Adrenal gland (tissue), 12 donors: ENCODE measurements around the gene CADM1. TPM values are rescaled to one million over a fixed set of nuclear protein-coding genes. Genes with fewer than 3 reads are reported as not detected.

ENCODE experiments used
- DNase-seq, 7 donors: peaks; one replicate each; pipeline ENCODE4 v3.0.0-alpha.2; 2019 to 2020
- H3K27ac ChIP-seq, 5 donors: fragments of 200-600 bp; sonication (generic) in 4 of 5; 1 replicate in 3 of 5; 2 replicates in 2 of 5; pipeline versions ENCODE4 v1.5.1 to v1.8.0; 2016 to 2020; ENCODE audit warnings: mild to moderate bottlenecking in 1 of 5
- H3K27me3 ChIP-seq: fragments of 200-600 bp; 2 replicates; pipeline ENCODE4 v1.8.0; 2021
- H3K36me3 ChIP-seq, 2 donors: fragments of 200-600 bp; replicated peaks in 1 of 2; 1 replicate in 1 of 2; 2 replicates in 1 of 2; pipeline versions ENCODE4 v1.5.1 to v1.8.0; 2018 to 2022
- H3K4me1 ChIP-seq, 2 donors: fragments of 200-600 bp; replicated peaks in 1 of 2; 1 replicate in 1 of 2; 2 replicates in 1 of 2; pipeline versions ENCODE4 v1.5.1 to v1.8.0; 2018 to 2021
- H3K4me3 ChIP-seq, 4 donors: fragments of 200-600 bp; sonication (generic) in 3 of 4; one replicate each; pipeline ENCODE4 v1.5.1; 2016 to 2018
- H3K9me3 ChIP-seq, 3 donors: fragments of 200-600 bp; sonication (generic) in 1 of 3; replicated peaks in 1 of 3; 1 replicate in 2 of 3; 2 replicates in 1 of 3; pipeline versions ENCODE4 v1.5.1 to v1.8.0; 2016 to 2021
- CTCF ChIP-seq, 6 experiments: fragments of 450-650 bp in 4 of 6; fragments of 200-600 bp in 2 of 6; sonication (generic) in 1 of 6; IDR thresholded peaks; 1 replicate in 5 of 6; 2 replicates in 1 of 6; pipeline versions ENCODE4 v1.5.1 to v1.8.0; 2016 to 2021; ENCODE audit warnings: antibody characterized with exemption in 6 of 6, mild to moderate bottlenecking in 2 of 6, moderate library complexity in 1 of 6
- POLR2A ChIP-seq, 2 donors: fragments of 450-650 bp; IDR thresholded peaks; one replicate each; pipeline ENCODE4 v1.6.1; 2017; ENCODE audit warnings: antibody characterized with exemption in 2 of 2, mild to moderate bottlenecking in 2 of 2, moderate library complexity in 1 of 2
- WGBS, 4 donors: extraction: QIAGEN DNeasy Blood & Tissue Kit in 2 of 4; methylation state at CpG; one replicate each; pipeline versions ENCODE4 v1.1.5 to v1.1.7; 2013 to 2017; 5-methylcytosine and 5-hydroxymethylcytosine counted together
- intact Hi-C, 2 donors: fragments of 100-400 bp; cut with DNase I; formaldehyde crosslinking; loops; one replicate each; pipeline versions ENCODE4 v1.14.1 to v1.15.0; 2022 to 2023
- polyA plus RNA-seq, 3 donors: library from polyadenylated mRNA; stranded (reverse); fragments of 200-250 nt in 2 of 3; fragments of 350-450 nt in 1 of 3; fragmentation: Illumina TruSeq in 1 of 3; extraction: RNeasy Lipid Tissue Mini Kit (QIAGEN cat#74804) in 1 of 3; gene quantifications; one replicate each; pipeline ENCODE4 v1.2.3, GENCODE V29; 2013 to 2014
- total RNA-seq, 9 donors: library from RNA; depleted of rRNA in 4 of 9; stranded (reverse); fragments of >200 nt in 4 of 9; fragments of 120-200 nt in 1 of 9; fragmentation: NEBNext Ultra II Directional in 1 of 9; extraction: Animal tissue kit (Norgen Biotek cat#: 25700) in 1 of 9; gene quantifications; one replicate each; pipeline versions ENCODE4 v1.1.0 to v1.2.4, GENCODE V29; 2013 to 2023
- donor health status: healthy with polysubstance abuse.
- donor health status: Bipolar disorder and iron deficiency.
- donor health status: DM: yes; HTN: yes; CAD: no.
- donor health status: DM: no; HTN: no; CAD: no.
- donor health status: DM: no; HTN: no; CAD: no.
- donor health status: DM: yes; HTN: yes; CAD: no.

The CADM1 gene
- total and polyA plus RNA-seq, 12 donors, result 21.6 to 256 (median 39.8) TPM

- TF ChIP-seq CTCF (IDR thresholded peaks at IDR 0.05), result no peak
- TF ChIP-seq POLR2A (IDR thresholded peaks at IDR 0.05), result no peak
- Histone ChIP-seq H3K4me1 (no peaks in the 10 kb centered on the region), H3K36me3 (no peaks in the 10 kb centered on the region), H3K9me3 (no peaks in the 10 kb centered on the region), H3K4me3 (no peak overlapping the region), H3K27ac (no peak overlapping the region), H3K27me3 (no peaks in the 10 kb centered on the region)
- WGBS, 4 donors, result 90 to 93% (median 92%) methylated on average over 4 of the region's 4 CpGs
- DNase-seq, result no peak
- intact Hi-C loops, result no loop called here
These were observed 221.3 kb downstream of the CADM1 start for GRCh38 chr11:115282923-115283322.

- no peak for DNase-seq
- Histone ChIP-seq H3K4me1 (no peaks in the 10 kb centered on the region), H3K27ac (no peak overlapping the region), H3K27me3 (no peaks in the 10 kb centered on the region), H3K36me3 (no peaks in the 10 kb centered on the region), H3K9me3 (no peaks in the 10 kb centered on the region), H3K4me3 (no peak overlapping the region)
- no peak for TF ChIP-seq POLR2A (IDR thresholded peaks at IDR 0.05)
- no peak for TF ChIP-seq CTCF (IDR thresholded peaks at IDR 0.05)
- WGBS, 4 donors, result 57 to 64% (median 60%) methylated on average over 5 of the region's 5 CpGs
- intact Hi-C loops, result no loop called here
These were observed 223.4 kb downstream of the CADM1 start for GRCh38 chr11:115280775-115281174.

- intact Hi-C loops, result no loop called here
- H3K9me3 ChIP-seq, result no peaks in the 10 kb centered on the region
- no peaks in the 10 kb centered on the region for H3K27me3 ChIP-seq
- no peaks in the 10 kb centered on the region for H3K4me1 ChIP-seq
- TF ChIP-seq POLR2A (IDR thresholded peaks at IDR 0.05), result no peak
- TF ChIP-seq CTCF (IDR thresholded peaks at IDR 0.05), result no peak
- H3K4me3 ChIP-seq, result no peak overlapping the region
- WGBS, 4 donors, result 79 to 84% (median 81%) methylated on average over 10 of the region's 10 CpGs
- no peak overlapping the region for H3K27ac ChIP-seq
- DNase-seq, result no peak
- H3K36me3 ChIP-seq, result no peaks in the 10 kb centered on the region
These were observed 224.1 kb downstream of the CADM1 start for GRCh38 chr11:115279813-115280761.

GRCh38 chr11:115276799-115277198 is 227.4 kb downstream of the CADM1 start:
- Histone ChIP-seq H3K9me3 (no peaks in the 10 kb centered on the region), H3K27me3 (no peaks in the 10 kb centered on the region), H3K4me3 (no peak overlapping the region), H3K27ac (no peak overlapping the region), H3K4me1 (no peaks in the 10 kb centered on the region), H3K36me3 (no peaks in the 10 kb centered on the region)
- intact Hi-C loops, result no loop called here
- DNase-seq, result no peak
- WGBS, 4 donors, result 81 to 95% (median 91%) methylated on average over 8 of the region's 8 CpGs
- TF ChIP-seq POLR2A (IDR thresholded peaks at IDR 0.05) (no peak), CTCF (IDR thresholded peaks at IDR 0.05) (no peak)
